AG10803 (cell line): Measurements from ENCODE around the gene C9.

Experiments used
- DNase-seq: peaks from one replicate; pipeline ENCODE4 v3.0.0; 2010; ENCODE audit warnings: low read depth
- H3K4me3 ChIP-seq: 2 replicates; pipeline ENCODE4 v1.5.1; 2011; ENCODE audit warnings: mild to moderate bottlenecking, low read length, control low read depth
- CTCF ChIP-seq: conservative IDR thresholded peaks from 2 replicates; pipeline ENCODE4 v1.5.1; 2011; ENCODE audit warnings: mild to moderate bottlenecking, low read length, control low read depth, inconsistent platforms

Gene C9

GRCh38 chr5:39400713-39401578 lies 36.7 kb upstream of the C9 start:
- TF ChIP-seq CTCF = no peak
- no peak overlapping the region for H3K4me3 ChIP-seq
- DNase-seq = no peak

- TF ChIP-seq CTCF = no peak
- 0 out of 2 replicates have a peak overlapping the region, but pooled peaks have one; percentile 7 for H3K4me3 ChIP-seq
- DNase-seq = peak; percentile 97
These were observed 35.1 kb upstream of the C9 start for GRCh38 chr5:39399135-39400036.

- no peak for TF ChIP-seq CTCF
- DNase-seq = no peak
- no peak overlapping the region for H3K4me3 ChIP-seq
These were observed 32.5 kb upstream of the C9 start for GRCh38 chr5:39396843-39397242.

GRCh38 chr5:39395521-39395920 lies 31.2 kb upstream of the C9 start:
- TF ChIP-seq CTCF = no peak
- no peak for DNase-seq
- H3K4me3 ChIP-seq = no peak overlapping the region

GRCh38 chr5:39394946-39395345 lies 30.7 kb upstream of the C9 start:
- H3K4me3 ChIP-seq = no peak overlapping the region
- TF ChIP-seq CTCF = no peak
- peak; percentile 75 for DNase-seq

- no peak for DNase-seq
- no peak for TF ChIP-seq CTCF
- no peak overlapping the region for H3K4me3 ChIP-seq
These were observed 26.6 kb upstream of the C9 start for GRCh38 chr5:39390945-39391344.

- no peak overlapping the region for H3K4me3 ChIP-seq
- DNase-seq = no peak
- no peak for TF ChIP-seq CTCF
These were observed 23.0 kb upstream of the C9 start for GRCh38 chr5:39387293-39387692.
